Stimulated activated CD8-positive, alpha-beta memory T cell treated with anti-CD3 and anti-CD28 coated beads, Interleukin-15, amount 100 ng/mL, for 24 hours (primary cell): ENCODE measurements around the gene REEP3.

ENCODE experiments used
- DNase-seq: peaks from one replicate; pipeline ENCODE4 v3.0.0-alpha.2; 2020; ENCODE audit warnings: low read depth

The REEP3 gene

GRCh38 chr10:63506554-63506953 is 14.6 kb upstream of the REEP3 start:
- no peak for DNase-seq

GRCh38 chr10:63515002-63515763 is 6.0 kb upstream of the REEP3 start:
- DNase-seq: no peak

GRCh38 chr10:63516207-63516606 is 5.0 kb upstream of the REEP3 start:
- no peak for DNase-seq

- no peak for DNase-seq
Observed at GRCh38 chr10:63518690-63519288, 2.4 kb upstream of the REEP3 start.

GRCh38 chr10:63521416-63522276 is 445 bp downstream of the REEP3 start:
- DNase-seq: peak; percentile 23

- no peak for DNase-seq
Observed at GRCh38 chr10:63522277-63522687, 1.1 kb downstream of the REEP3 start.

- DNase-seq: no peak
Observed at GRCh38 chr10:63522995-63523394, 1.8 kb downstream of the REEP3 start.

GRCh38 chr10:63525021-63525420 is 3.8 kb downstream of the REEP3 start:
- DNase-seq: no peak

- DNase-seq: no peak
Observed at GRCh38 chr10:63527401-63527800, 6.2 kb downstream of the REEP3 start.

- no peak for DNase-seq
Observed at GRCh38 chr10:63528084-63528744, 7.0 kb downstream of the REEP3 start.

- no peak for DNase-seq
Observed at GRCh38 chr10:63530409-63530808, 9.2 kb downstream of the REEP3 start.

GRCh38 chr10:63534723-63535122 is 13.5 kb downstream of the REEP3 start:
- no peak for DNase-seq

GRCh38 chr10:63536698-63537097 is 15.5 kb downstream of the REEP3 start:
- no peak for DNase-seq

GRCh38 chr10:63537536-63537935 is 16.3 kb downstream of the REEP3 start:
- no peak for DNase-seq

GRCh38 chr10:63539377-63539776 is 18.2 kb downstream of the REEP3 start:
- no peak for DNase-seq

- no peak for DNase-seq
Observed at GRCh38 chr10:63539994-63540393, 18.8 kb downstream of the REEP3 start.

- no peak for DNase-seq
Observed at GRCh38 chr10:63542835-63543575, 21.8 kb downstream of the REEP3 start.

GRCh38 chr10:63543576-63543962 is 22.4 kb downstream of the REEP3 start:
- no peak for DNase-seq

GRCh38 chr10:63544418-63544817 is 23.2 kb downstream of the REEP3 start:
- DNase-seq: no peak

GRCh38 chr10:63547628-63548360 is 26.6 kb downstream of the REEP3 start:
- no peak for DNase-seq

- DNase-seq: no peak
Observed at GRCh38 chr10:63548860-63549259, 27.7 kb downstream of the REEP3 start.
